ENCODE data around the gene ZBTB7C. TPM values are rescaled to one million over a fixed set of nuclear protein-coding genes. Genes with fewer than 3 reads are reported as not detected.

ZBTB7C gene
- total RNA-seq, 1 donor from 2014 or later, result 15.0 TPM

- no peak for TF ChIP-seq CTCF (IDR thresholded peaks at IDR 0.05)
- peaks cover 19% of the 10 kb centered on the region for H3K9me3 ChIP-seq
- ATAC-seq, result no peak
- no peaks in the 10 kb centered on the region for H3K27me3 ChIP-seq (ENCODE audit: low read depth)
- DNase-seq, result no peak
- H3K4me3 ChIP-seq, result no peak overlapping the region
- no peaks in the 10 kb centered on the region for H3K4me1 ChIP-seq
- no peak overlapping the region for H3K27ac ChIP-seq
- intact Hi-C loops (cut with DNase I), result no loop called here
- H3K36me3 ChIP-seq, result no peaks in the 10 kb centered on the region
These were observed 155.0 kb downstream of the ZBTB7C start for GRCh38 chr18:48254077-48254602.

DNA sequence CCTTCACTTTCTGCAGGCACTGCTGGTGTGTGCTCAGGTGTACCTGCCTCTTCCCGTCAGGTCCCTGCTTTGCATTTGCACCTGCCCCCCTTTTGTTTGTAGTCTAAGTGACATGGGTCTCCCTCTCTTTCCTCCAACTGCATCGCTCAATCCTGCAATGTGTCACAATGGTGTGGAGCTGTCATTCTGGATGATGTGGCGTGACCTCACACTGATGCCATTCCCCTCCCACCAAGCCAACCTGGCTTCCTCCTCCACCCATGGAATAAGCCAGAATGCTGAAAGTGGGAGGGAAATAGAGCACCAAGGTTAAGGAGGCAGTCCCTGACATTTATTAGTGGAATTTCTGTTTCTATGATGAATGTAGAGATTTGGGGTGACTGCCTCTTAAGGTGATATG, 156.7 kb downstream of the ZBTB7C start:
- peaks cover 13% of the 10 kb centered on the region for H3K9me3 ChIP-seq
- intact Hi-C loops (cut with DNase I), result no loop called here

DNA sequence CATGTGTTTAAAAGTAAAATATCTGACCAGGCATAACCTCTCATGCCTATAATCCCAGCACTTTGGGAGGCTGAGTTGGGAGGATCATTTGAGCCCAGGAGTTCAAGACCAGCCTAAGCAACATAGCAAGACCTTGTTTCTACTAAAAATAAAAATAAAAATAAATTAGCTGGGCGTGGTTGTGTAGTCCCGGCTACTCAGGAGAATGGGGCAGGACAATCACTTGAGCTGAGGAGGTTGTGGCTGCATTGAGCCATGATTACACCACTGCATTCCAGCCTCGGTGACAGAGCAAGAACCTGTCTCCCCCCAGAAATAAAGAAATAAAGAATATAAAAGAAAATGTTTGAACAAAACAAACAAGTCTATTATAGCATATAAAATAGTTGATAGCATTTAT, 158.3 kb downstream of the ZBTB7C start:
- ATAC-seq, result no peak

More for the DNA sequence above, 156.7 kb downstream of the ZBTB7C start:
- Histone ChIP-seq H3K4me3 (no peak overlapping the region), H3K36me3 (no peaks in the 10 kb centered on the region), H3K4me1 (no peaks in the 10 kb centered on the region), H3K27ac (no peak overlapping the region), H3K27me3 (ENCODE audit: low read depth) (no peaks in the 10 kb centered on the region)
- TF ChIP-seq CTCF (IDR thresholded peaks at IDR 0.05), result no peak
- DNase-seq, result no peak
- ATAC-seq, result no peak

GRCh38 chr18:48250362-48250907, 158.7 kb downstream of the ZBTB7C start:
- TF ChIP-seq CTCF (IDR thresholded peaks at IDR 0.05), result no peak
- Histone ChIP-seq H3K27ac (no peak overlapping the region), H3K9me3 (no peaks in the 10 kb centered on the region), H3K36me3 (no peaks in the 10 kb centered on the region), H3K4me3 (no peak overlapping the region), H3K4me1 (no peaks in the 10 kb centered on the region), H3K27me3 (ENCODE audit: low read depth) (no peaks in the 10 kb centered on the region)
- no peak for DNase-seq
- intact Hi-C loops (cut with DNase I), result no loop called here
- no peak for ATAC-seq

More for the DNA sequence above, 158.3 kb downstream of the ZBTB7C start:
- TF ChIP-seq CTCF (IDR thresholded peaks at IDR 0.05), result no peak
- Histone ChIP-seq H3K4me1 (no peaks in the 10 kb centered on the region), H3K36me3 (no peaks in the 10 kb centered on the region), H3K9me3 (no peaks in the 10 kb centered on the region), H3K27me3 (ENCODE audit: low read depth) (no peaks in the 10 kb centered on the region), H3K4me3 (no peak overlapping the region), H3K27ac (no peak overlapping the region)
- DNase-seq, result no peak
- intact Hi-C loops (cut with DNase I), result no loop called here

- DNase-seq, result no peak
- no peak for ATAC-seq
- H3K9me3 ChIP-seq, result no peaks in the 10 kb centered on the region
These were observed 159.3 kb downstream of the ZBTB7C start for GRCh38 chr18:48249854-48250253.

More at GRCh38 chr18:48249854-48250253, 159.3 kb downstream of the ZBTB7C start:
- Histone ChIP-seq H3K27me3 (ENCODE audit: low read depth) (no peaks in the 10 kb centered on the region), H3K4me1 (no peaks in the 10 kb centered on the region), H3K4me3 (no peak overlapping the region), H3K36me3 (no peaks in the 10 kb centered on the region), H3K27ac (no peak overlapping the region)
- intact Hi-C loops (cut with DNase I), result no loop called here
- no peak for TF ChIP-seq CTCF (IDR thresholded peaks at IDR 0.05)

Measured in lower lobe of right lung (tissue), 2 donors.